ENCODE data around the gene NUP214. TPM values are rescaled to one million over a fixed set of nuclear protein-coding genes. Genes with fewer than 3 reads are reported as not detected.

NUP214 gene
- total RNA-seq, 4 donors from 2014 or later = 25.8 to 68.2 (median 36.9) TPM

DNA sequence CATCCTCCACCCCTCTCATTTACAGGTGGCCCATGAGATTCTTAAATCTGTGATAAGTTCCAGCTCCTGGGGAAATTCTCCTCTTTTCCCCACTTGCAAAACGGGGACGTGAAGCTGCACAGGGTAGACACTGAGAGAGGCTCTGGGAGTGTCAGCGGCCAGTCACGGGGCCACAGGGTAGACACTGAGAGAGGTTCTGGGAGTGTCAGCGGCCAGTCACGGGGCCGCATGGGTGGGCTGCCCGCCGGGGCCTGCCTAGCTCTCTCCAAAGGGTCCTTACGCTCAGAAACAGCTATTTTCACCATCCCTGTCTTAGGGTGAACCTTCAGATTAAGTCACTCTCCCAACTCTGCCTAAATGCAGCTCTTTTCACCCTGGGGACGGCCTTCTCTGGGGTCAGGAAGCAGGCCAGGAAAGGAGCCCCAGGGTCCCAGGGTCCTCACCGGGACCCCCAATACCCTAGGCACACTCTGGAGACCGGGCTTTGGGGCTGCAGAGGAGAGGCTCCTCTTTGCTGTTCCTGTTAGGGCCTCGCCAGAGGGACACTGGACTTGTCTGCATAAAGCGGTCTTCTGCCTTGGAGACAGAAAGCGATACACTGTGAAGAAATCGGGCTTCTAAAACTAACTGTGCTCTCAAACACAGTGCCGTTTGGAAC, 149.4 kb downstream of the NUP214 start:
- Histone ChIP-seq H3K4me1 (peaks cover 0 to 44% (median 0%) of the 10 kb centered on the region in 3 donors), H3K27ac (peak overlapping the region in 3 of 4 donors; percentile 63 to 79 (median 64)), H3K36me3 (no peaks in the 10 kb centered on the region), H3K27me3 (peaks cover 36% of the 10 kb centered on the region), H3K4me3 (peak overlapping the region; percentile 3 to 76), H3K9me3 (no peaks in the 10 kb centered on the region)
- TF ChIP-seq POLR2A (IDR thresholded peaks at IDR 0.05) = peak in 1 of 2 donors; percentile 13
- TF ChIP-seq, protein P1, sequence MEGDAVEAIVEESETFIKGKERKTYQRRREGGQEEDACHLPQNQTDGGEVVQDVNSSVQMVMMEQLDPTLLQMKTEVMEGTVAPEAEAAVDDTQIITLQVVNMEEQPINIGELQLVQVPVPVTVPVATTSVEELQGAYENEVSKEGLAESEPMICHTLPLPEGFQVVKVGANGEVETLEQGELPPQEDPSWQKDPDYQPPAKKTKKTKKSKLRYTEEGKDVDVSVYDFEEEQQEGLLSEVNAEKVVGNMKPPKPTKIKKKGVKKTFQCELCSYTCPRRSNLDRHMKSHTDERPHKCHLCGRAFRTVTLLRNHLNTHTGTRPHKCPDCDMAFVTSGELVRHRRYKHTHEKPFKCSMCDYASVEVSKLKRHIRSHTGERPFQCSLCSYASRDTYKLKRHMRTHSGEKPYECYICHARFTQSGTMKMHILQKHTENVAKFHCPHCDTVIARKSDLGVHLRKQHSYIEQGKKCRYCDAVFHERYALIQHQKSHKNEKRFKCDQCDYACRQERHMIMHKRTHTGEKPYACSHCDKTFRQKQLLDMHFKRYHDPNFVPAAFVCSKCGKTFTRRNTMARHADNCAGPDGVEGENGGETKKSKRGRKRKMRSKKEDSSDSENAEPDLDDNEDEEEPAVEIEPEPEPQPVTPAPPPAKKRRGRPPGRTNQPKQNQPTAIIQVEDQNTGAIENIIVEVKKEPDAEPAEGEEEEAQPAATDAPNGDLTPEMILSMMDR (IDR thresholded peaks at IDR 0.05) = no peak
- ATAC-seq = no peak
- WGBS, 2 donors (ENCODE audit: low coverage in 1 of 2) = no CpG with 5 or more reads among the region's 18 CpGs

DNA sequence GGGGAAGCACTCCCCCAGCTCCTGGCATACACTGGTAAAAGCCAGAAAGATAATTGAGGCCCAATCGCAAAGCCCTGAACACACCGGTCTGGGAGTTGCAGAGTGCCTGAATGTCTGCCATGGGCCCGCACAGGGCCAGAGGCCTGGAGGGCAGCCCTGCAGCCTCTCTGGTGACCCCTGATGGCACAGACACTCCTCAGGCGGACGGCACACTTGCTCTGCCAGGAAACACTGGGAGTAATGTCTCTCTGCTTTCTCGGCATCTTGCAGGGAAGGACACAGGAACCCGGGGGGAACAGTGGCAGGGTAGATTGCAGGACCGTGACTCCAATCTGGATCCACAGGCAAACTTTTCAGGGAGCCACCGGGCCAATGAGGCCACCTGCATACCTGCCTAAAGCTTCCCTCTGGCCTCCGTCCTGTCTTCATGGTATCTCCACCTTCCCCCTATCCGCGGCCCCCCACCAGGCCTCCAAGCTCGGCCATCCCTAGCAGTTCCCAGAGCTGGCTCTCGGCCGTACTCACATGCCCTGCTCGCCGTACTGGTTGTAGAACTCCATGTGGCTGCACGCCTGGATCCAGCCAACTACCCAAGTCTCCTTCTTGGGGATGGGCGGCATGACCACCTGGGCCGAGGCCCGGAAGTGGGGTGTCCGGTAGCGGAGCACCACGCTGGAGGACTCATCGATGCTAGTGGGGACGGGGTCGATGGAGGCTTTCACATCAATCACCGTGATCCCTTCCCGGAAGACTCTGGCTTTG, 150.1 kb downstream of the NUP214 start:
- Histone ChIP-seq H3K4me3 (peak overlapping the region in 1 of 2 donors; percentile 76), H3K36me3 (no peaks in the 10 kb centered on the region), H3K27ac (peak overlapping the region in 3 of 4 donors; percentile 63 to 79 (median 64)), H3K9me3 (no peaks in the 10 kb centered on the region), H3K4me1 (peaks cover 0 to 44% (median 0%) of the 10 kb centered on the region in 3 donors), H3K27me3 (peaks cover 43% of the 10 kb centered on the region)
- peak in 1 of 2 donors; percentile 5 for TF ChIP-seq POLR2A (IDR thresholded peaks at IDR 0.05)
- no peak for TF ChIP-seq EP300 (IDR thresholded peaks at IDR 0.05)
- 64 to 80% methylated on average over 1 to 3 of the region's 29 CpGs for WGBS, 2 donors (ENCODE audit: low coverage in 1 of 2)
- no peak for ATAC-seq

DNA sequence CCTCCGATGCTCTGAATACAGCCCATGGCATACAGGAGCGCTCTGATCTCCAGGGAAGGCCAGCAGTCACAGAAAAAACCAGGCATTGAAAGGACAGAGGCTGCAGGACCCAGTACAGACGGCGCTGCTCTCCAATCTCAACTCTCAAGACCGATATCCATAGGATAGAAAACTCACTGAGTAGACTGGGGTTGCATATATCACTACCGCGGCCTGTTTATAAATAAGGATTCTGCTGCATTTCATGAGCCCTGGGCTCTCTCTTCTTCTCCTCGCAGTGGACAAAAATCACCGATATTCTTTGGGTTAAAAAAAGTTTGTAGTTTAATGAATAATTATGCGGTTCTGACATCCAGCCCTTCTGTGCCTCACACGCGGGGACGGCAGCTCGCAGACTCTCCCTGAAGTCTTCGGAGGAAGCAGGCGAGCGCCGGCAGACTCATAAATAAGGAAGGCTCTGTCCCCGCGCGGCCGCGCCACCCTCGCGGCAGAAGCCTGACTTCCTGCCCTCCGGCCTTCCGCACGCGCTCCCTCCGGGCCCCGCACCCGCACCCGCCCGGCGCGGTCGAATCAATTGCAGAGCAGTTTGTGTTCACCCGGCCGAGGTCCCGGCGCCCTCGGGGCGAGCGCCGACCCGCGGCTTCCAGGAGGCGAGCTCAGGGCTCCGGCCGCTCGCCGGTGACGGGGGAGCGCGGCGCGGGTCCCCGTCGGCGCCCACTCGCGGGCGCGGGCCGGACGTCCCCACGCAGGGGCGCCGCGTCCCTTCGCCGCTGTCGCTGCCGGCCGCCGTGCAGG, 150.9 kb downstream of the NUP214 start, which contains the start of gene FAM78A:
TSS of gene FAM78A (minus strand) at position 417 of the 795 bp plus-strand sequence. CDS start at position 86, 331 bp downstream.
- TF ChIP-seq, protein P1 (IDR thresholded peaks at IDR 0.05) = no peak
- TF ChIP-seq POLR2A (IDR thresholded peaks at IDR 0.05) (no peak), EP300 (IDR thresholded peaks at IDR 0.05) (no peak), POLR2AphosphoS5 (IDR thresholded peaks at IDR 0.05) (no peak)
- 0 to 60% methylated on average over 1 to 8 of the region's 76 CpGs for WGBS, 2 donors (ENCODE audit: low coverage in 1 of 2)
- peaks cover 50% of the 10 kb centered on the region for H3K27me3 ChIP-seq
- no peaks in the 10 kb centered on the region for H3K9me3 ChIP-seq
- no peak for ATAC-seq
- H3K36me3 ChIP-seq = no peaks in the 10 kb centered on the region
- H3K27ac ChIP-seq = peak within 1 kb of the TSS in 3 of 4 donors; percentile 63 to 79 (median 64)
- H3K4me3 ChIP-seq = peak within 1 kb of the TSS; percentile 42 to 76
- peaks cover 0 to 43% (median 0%) of the 10 kb centered on the region in 3 donors for H3K4me1 ChIP-seq

DNA sequence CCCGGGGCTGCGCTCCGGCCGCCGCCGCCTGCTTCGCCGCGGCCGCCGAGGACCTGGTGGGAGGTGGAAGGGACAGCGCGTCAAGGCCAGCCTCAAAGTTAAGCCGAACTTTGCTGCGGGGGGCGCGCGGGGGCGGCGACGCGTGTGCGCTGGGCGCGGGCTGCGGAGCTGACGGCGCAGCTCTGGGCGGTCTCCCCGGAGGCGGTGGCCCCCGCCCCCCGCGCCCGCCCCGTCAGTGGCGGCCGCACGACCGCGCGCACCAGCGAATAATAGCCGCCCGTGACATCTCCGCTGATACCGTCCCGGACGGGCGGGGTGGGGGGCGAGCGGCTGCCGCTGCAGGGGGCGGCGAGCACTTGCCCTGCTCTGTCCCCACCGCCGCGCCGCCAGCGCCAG, 151.5 kb downstream of the NUP214 start:
- peaks cover 0 to 40% (median 0%) of the 10 kb centered on the region in 3 donors for H3K4me1 ChIP-seq
- WGBS, 2 donors (ENCODE audit: low coverage in 1 of 2) = no CpG with 5 or more reads among the region's 60 CpGs
- H3K4me3 ChIP-seq = peak overlapping the region; percentile 42 to 76
- H3K27me3 ChIP-seq = peaks cover 56% of the 10 kb centered on the region
- H3K27ac ChIP-seq = peak overlapping the region in 3 of 4 donors; percentile 29 to 79 (median 64)
- no peaks in the 10 kb centered on the region for H3K9me3 ChIP-seq
- ATAC-seq = peak; percentile 10
- TF ChIP-seq, protein P1 (IDR thresholded peaks at IDR 0.05) = no peak
- TF ChIP-seq EP300 (IDR thresholded peaks at IDR 0.05) (no peak), POLR2AphosphoS5 (IDR thresholded peaks at IDR 0.05) (no peak), POLR2A (IDR thresholded peaks at IDR 0.05) (peak in 1 of 2 donors; percentile 16)
- no peaks in the 10 kb centered on the region for H3K36me3 ChIP-seq

Measured in gastroesophageal sphincter (tissue), 4 donors.